ENCODE data around the gene SLC6A3.
"Not testable (repeated sequence)": the region's sequence is repeated elsewhere in the genome, so short reads cannot be mapped to it uniquely, and the experiment has no call there.

The SLC6A3 gene

GRCh38 chr5:1432296-1432695 lies 12.9 kb downstream of the SLC6A3 start:
- H3K27ac Mint-ChIP-seq: no peak overlapping the region
- no peak for DNase-seq
- no peak for ATAC-seq

GRCh38 chr5:1431896-1432295 lies 13.3 kb downstream of the SLC6A3 start:
- Mint-ChIP-seq H3K4me1 (no peaks in the 10 kb centered on the region), H3K27ac (no peak overlapping the region), H3K4me3 (no peak overlapping the region), H3K27me3 (no peaks in the 10 kb centered on the region), H3K9me3 (peaks cover 18% of the 10 kb centered on the region), H3K36me3 (ENCODE audit: low read depth) (peaks cover 3% of the 10 kb centered on the region)
- no peak for DNase-seq
- no peak for ATAC-seq

More at GRCh38 chr5:1432296-1432695, 12.9 kb downstream of the SLC6A3 start:
- H3K9me3 Mint-ChIP-seq: peaks cover 18% of the 10 kb centered on the region
- H3K4me3 Mint-ChIP-seq: no peak overlapping the region
- H3K4me1 Mint-ChIP-seq: no peaks in the 10 kb centered on the region
- peaks cover 3% of the 10 kb centered on the region for H3K36me3 Mint-ChIP-seq (ENCODE audit: low read depth)
- H3K27me3 Mint-ChIP-seq: peaks cover 2% of the 10 kb centered on the region

GRCh38 chr5:1431021-1431811 lies 14.0 kb downstream of the SLC6A3 start:
- peaks cover 3% of the 10 kb centered on the region for H3K36me3 Mint-ChIP-seq (ENCODE audit: low read depth)
- no peak overlapping the region for H3K27ac Mint-ChIP-seq
- H3K27me3 Mint-ChIP-seq: no peaks in the 10 kb centered on the region
- H3K4me1 Mint-ChIP-seq: no peaks in the 10 kb centered on the region
- DNase-seq (no peak), ATAC-seq (no peak)
- H3K4me3 Mint-ChIP-seq: no peak overlapping the region
- H3K9me3 Mint-ChIP-seq: peaks cover 25% of the 10 kb centered on the region

GRCh38 chr5:1430121-1430795 lies 15.0 kb downstream of the SLC6A3 start:
- peaks cover 3% of the 10 kb centered on the region for H3K36me3 Mint-ChIP-seq (ENCODE audit: low read depth)
- H3K9me3 Mint-ChIP-seq: peaks cover 34% of the 10 kb centered on the region
- H3K27ac Mint-ChIP-seq: no peak overlapping the region
- no peak overlapping the region for H3K4me3 Mint-ChIP-seq
- H3K4me1 Mint-ChIP-seq: no peaks in the 10 kb centered on the region
- ATAC-seq (no peak), DNase-seq (no peak)
- H3K27me3 Mint-ChIP-seq: peaks cover 2% of the 10 kb centered on the region

- Mint-ChIP-seq H3K27ac (no peak overlapping the region), H3K4me1 (no peaks in the 10 kb centered on the region), H3K36me3 (ENCODE audit: low read depth) (peaks cover 3% of the 10 kb centered on the region), H3K9me3 (peaks cover 38% of the 10 kb centered on the region), H3K4me3 (no peak overlapping the region), H3K27me3 (peaks cover 2% of the 10 kb centered on the region)
- ATAC-seq (no peak), DNase-seq (no peak)
These were observed 15.7 kb downstream of the SLC6A3 start for GRCh38 chr5:1429496-1429895.

DNA sequence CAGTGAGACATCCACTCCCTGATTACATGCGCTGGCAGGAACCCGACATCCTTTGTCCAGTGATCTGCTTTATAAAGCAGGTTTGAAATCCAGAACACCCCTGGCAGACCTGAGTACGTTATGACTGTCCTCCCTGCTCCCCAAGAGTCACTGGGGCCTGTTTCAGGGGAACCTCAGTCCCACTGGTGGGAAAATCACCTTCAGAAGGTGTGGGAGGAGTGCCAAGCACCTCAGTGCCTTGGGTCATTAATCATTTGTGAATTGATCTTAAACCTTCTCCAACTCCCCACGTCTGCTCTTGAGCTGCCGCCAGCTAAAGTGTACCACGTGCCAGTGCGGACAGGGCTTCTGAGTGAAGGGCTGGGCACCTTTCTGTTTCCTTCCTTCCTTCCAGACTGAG lies 16.2 kb downstream of the SLC6A3 start:
- ATAC-seq (no peak), DNase-seq (no peak)
- Mint-ChIP-seq H3K27me3 (peaks cover 2% of the 10 kb centered on the region), H3K36me3 (ENCODE audit: low read depth) (peaks cover 3% of the 10 kb centered on the region), H3K9me3 (peaks cover 38% of the 10 kb centered on the region), H3K4me3 (no peak overlapping the region), H3K27ac (no peak overlapping the region), H3K4me1 (no peaks in the 10 kb centered on the region)

GRCh38 chr5:1428107-1428506 lies 17.1 kb downstream of the SLC6A3 start:
- Mint-ChIP-seq H3K36me3 (ENCODE audit: low read depth) (peaks cover 3% of the 10 kb centered on the region), H3K4me3 (no peak overlapping the region), H3K4me1 (no peaks in the 10 kb centered on the region), H3K27me3 (peaks cover 2% of the 10 kb centered on the region), H3K27ac (no peak overlapping the region), H3K9me3 (peaks cover 38% of the 10 kb centered on the region)
- no peak for ATAC-seq
- DNase-seq: no peak

DNA sequence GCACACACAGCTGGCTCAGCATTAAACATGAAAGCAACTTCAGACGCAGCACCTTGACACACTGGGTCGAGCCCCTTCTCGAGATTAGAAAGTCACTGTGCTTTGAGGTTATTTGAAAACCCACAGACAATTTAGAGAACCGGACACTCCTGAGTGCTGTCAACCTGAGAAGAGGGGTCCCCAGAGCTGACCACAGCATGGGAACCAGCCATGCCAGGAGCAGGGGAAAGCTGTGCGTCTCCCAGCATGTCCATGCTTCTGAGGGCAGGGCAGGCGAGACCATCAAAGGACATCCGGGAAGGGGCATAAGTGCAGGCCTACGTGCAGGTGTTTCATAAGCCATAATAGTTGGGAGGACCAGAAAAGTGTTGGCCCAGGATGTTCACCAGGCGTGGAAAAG lies 20.5 kb downstream of the SLC6A3 start:
- Mint-ChIP-seq H3K4me1 (no peaks in the 10 kb centered on the region), H3K27me3 (peaks cover 2% of the 10 kb centered on the region)
- ATAC-seq: no peak

DNA sequence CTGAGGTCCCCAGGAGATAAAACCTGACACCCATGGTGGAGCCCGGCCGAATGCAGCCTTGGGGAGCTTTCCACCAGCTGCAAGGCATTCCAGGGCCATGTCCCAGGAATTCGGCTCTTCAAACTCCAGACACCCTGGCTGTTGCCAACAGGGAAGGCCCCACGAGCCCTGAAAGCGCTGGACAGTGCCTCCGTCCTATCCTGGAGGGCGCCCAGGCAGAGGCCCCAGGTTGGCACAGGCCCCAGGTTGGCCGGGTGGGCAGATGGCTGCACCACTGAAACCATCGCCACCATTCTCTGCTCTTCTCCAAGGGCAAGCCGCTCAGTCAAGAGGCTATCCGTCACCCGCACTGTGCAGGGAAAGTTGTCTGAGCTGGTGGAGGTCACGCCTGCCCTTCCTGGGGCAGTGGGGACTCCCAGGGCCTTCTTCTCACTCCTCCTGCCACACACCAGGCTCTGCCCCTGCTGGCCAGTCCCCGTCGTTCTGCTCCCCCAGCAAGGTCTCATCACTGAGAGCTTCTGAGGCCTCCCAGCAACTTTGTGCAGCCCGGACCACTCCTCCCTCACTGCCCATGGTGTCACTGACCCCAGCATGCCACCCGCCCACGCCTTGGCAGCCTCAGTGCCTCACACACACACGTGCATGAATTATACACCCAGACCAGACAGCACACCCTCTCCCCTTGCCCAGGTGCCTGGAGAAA lies 21.2 kb downstream of the SLC6A3 start:
- peaks cover 2% of the 10 kb centered on the region for H3K27me3 Mint-ChIP-seq
- peaks cover 3% of the 10 kb centered on the region for H3K36me3 Mint-ChIP-seq (ENCODE audit: low read depth)
- no peak for DNase-seq
- H3K4me1 Mint-ChIP-seq: no peaks in the 10 kb centered on the region
- no peak for ATAC-seq
- H3K9me3 Mint-ChIP-seq: peaks cover 31% of the 10 kb centered on the region
- no peak overlapping the region for H3K27ac Mint-ChIP-seq
- no peak overlapping the region for H3K4me3 Mint-ChIP-seq

More for the DNA sequence above, 20.5 kb downstream of the SLC6A3 start:
- no peak for DNase-seq
- Mint-ChIP-seq H3K9me3 (peaks cover 38% of the 10 kb centered on the region), H3K4me3 (no peak overlapping the region), H3K36me3 (ENCODE audit: low read depth) (peaks cover 3% of the 10 kb centered on the region), H3K27ac (no peak overlapping the region)

DNA sequence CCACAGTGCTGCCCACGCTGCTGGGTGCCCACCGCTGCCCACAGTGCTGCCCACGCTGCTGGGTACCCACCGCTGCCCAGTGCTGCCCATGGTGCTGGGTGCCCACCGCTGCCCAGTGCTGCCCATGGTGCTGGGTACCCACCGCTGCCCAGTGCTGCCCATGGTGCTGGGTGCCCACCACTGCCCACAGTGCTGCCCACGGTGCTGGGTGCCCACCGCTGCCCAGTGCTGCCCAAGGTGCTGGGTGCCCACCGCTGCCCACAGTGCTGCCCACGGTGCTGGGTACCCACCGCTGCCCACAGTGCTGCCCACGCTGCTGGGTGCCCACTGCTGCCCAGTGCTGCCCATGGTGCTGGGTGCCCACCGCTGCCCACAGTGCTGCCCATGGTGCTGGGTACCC lies 22.7 kb downstream of the SLC6A3 start:
- not testable (repeated sequence) for DNase-seq; H3K4me3 Mint-ChIP-seq; H3K27ac Mint-ChIP-seq; H3K4me1 Mint-ChIP-seq; H3K36me3 Mint-ChIP-seq (ENCODE audit: low read depth); H3K27me3 Mint-ChIP-seq; ATAC-seq
- H3K9me3 Mint-ChIP-seq: peaks cover 20% of the 10 kb centered on the region

DNA sequence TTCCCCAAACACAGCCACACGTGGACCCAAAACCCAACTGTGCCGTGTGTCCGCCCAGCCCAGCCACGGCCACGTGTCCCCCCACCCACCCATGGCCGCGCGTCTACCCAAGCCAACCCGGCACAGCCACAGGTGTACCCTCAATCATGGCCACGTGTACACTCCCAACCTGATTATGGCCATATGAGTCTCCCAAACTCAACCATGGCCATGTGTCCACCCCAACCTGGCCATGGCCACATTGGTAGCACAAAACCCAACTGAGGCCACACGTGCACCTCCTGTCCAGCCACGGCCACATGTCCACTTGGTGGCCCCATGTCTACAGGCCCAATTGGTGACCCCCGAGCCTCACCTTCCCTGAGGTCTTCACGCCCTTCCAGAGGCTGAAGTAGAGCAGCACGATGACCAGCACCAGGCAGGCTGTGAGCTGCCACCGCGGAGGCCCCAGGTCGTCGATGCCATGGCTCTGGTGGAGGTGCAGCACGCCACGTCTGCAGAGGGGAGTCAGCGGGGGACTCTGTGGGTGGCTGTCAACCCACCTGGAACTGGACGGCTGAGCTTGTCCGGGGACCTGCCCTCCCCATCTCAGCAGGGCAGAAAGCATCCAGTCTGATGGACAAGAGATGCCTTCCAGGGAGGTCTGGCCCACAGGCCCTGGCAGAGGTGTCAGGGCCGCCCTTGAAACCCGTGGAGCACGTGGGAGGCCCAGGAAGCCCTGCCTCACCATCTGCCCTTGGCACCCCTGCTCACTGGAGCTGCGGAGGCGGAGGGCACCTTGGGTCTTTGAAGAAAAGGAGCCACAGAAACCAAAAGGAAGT lies 23.5 kb downstream of the SLC6A3 start:
- ATAC-seq: no peak
- H3K27me3 Mint-ChIP-seq: peaks cover 5% of the 10 kb centered on the region
- no peak overlapping the region for H3K4me3 Mint-ChIP-seq
- no peaks in the 10 kb centered on the region for H3K36me3 Mint-ChIP-seq (ENCODE audit: low read depth)
- no peaks in the 10 kb centered on the region for H3K4me1 Mint-ChIP-seq
- peaks cover 18% of the 10 kb centered on the region for H3K9me3 Mint-ChIP-seq
- no peak for DNase-seq
- no peak overlapping the region for H3K27ac Mint-ChIP-seq

GRCh38 chr5:1420211-1421195 lies 24.7 kb downstream of the SLC6A3 start:
- Mint-ChIP-seq H3K27ac (no peak overlapping the region), H3K4me3 (no peak overlapping the region), H3K27me3 (peaks cover 3% of the 10 kb centered on the region), H3K36me3 (ENCODE audit: low read depth) (no peaks in the 10 kb centered on the region), H3K4me1 (no peaks in the 10 kb centered on the region), H3K9me3 (peaks cover 6% of the 10 kb centered on the region)
- ATAC-seq: no peak
- DNase-seq: no peak

DNA sequence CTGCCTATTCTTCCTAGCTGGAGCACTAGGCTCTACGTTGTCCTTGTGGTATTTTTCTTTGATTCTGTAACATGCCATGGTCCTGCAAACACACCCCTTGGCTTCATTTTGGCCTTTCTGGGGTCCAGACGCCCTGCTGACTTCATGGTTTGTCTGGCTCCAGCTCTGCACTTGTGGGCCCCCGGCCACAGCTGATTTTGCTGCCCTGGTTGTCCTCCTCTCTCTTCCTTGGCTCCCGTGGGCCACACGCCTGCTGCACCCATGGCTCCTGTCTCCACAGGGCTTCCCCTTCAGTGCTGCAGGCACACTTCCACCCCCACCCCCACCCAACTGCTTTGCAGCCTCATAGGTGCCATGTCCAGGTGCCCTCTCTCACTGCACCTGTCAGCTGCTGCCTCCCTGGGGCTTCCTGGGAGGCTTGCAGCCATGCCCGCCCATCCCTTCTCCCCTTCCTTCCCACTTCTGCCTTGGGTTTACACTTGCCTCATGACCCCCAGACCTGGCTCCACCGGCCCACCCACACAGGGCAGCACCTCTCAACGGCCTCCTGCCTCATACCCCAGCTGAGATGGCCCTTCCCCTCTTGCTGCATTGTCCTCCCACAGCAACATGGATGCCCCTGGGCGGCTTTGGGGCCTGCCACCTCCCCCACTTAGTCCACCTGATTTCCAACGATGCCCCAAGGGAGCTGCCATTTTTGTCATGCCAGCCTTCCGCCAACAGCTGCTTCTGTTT lies 25.6 kb downstream of the SLC6A3 start:
- Mint-ChIP-seq H3K27me3 (peaks cover 3% of the 10 kb centered on the region), H3K9me3 (no peaks in the 10 kb centered on the region), H3K36me3 (ENCODE audit: low read depth) (no peaks in the 10 kb centered on the region), H3K4me3 (no peak overlapping the region), H3K27ac (no peak overlapping the region), H3K4me1 (no peaks in the 10 kb centered on the region)
- ATAC-seq: no peak
- no peak for DNase-seq

All from activated naive CD8-positive, alpha-beta T cell treated with anti-CD3 and anti-CD28 coated beads, Interleukin-2, amount 50 U/mL, for 24 hours (primary cell).